GM12891 (cell line): Measurements from ENCODE around the gene CDC42EP3.

Experiments used
- POLR2AphosphoS5 ChIP-seq: IDR thresholded peaks from 2 replicates; pipeline ENCODE4 v1.6.1; 2011; ENCODE audit warnings: low read depth, low read length, control low read depth
- TAF1 ChIP-seq: IDR thresholded peaks from 2 replicates; pipeline ENCODE4 v1.6.1; 2011; ENCODE audit warnings: low read depth, low read length, control low read depth

DNA sequence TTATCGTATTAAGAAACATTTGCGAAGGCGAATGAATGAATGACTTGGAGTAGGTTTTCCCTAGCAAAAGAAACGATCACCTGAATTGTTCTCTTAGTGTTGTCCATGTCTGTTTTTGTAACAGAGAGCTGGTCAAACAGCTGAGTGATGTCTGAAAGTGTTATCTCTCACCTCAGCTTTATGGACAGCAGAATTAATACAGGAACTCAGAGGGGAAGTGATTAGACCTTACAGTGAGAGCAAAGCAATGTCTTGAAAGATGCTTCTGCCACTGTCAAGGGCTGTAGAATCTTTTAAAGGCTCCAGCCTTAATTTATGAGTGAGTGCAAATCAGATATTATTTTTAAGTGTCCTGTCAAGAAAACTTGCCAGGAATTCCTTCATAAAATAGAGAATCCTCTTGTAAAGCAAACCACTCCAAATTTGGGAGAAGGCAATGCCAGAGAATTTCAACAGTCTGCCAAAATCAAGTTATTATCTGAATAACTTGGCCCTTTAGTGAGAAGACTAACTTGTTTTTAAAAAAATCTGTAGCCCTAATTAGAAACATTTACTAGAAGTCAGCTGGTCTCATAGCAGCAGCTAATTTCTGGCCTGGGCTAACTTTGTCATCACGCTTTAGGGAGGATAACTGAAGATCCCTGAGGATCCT is 60.7 kb downstream of the CDC42EP3 start:
- TF ChIP-seq POLR2AphosphoS5 (no peak), TAF1 (no peak)
